WTC11 (cell line): Measurements from ENCODE around the gene BEND6.

Experiments
- AFF4 ChIP-seq: sonication (generic); formaldehyde crosslinking; IDR thresholded peaks from 2 replicates; pipeline ENCODE4 v1.8.1; 2023; ENCODE audit warnings: mild to moderate bottlenecking, missing genetic modification reagents, borderline replicate concordance
- ATF6 ChIP-seq: sonication (generic); formaldehyde crosslinking; IDR thresholded peaks from 2 replicates; pipeline ENCODE4 v1.8.1; 2023; ENCODE audit warnings: mild to moderate bottlenecking, missing genetic modification reagents
- EMX1 ChIP-seq: fragments of 250-450 bp; sonication (Bioruptor Pico); IDR thresholded peaks from 2 replicates; pipeline ENCODE4 v1.8.0; 2021; ENCODE audit warnings: mild to moderate bottlenecking
- JAZF1 ChIP-seq: fragments of 250-450 bp; sonication (Bioruptor Pico); IDR thresholded peaks from 2 replicates; pipeline ENCODE4 v1.9.0; 2021; ENCODE audit warnings: moderate library complexity, mild to moderate bottlenecking, inconsistent platforms
- TEAD4 ChIP-seq: sonication (generic); formaldehyde crosslinking; IDR thresholded peaks from 2 replicates; pipeline ENCODE4 v1.8.0; 2022; ENCODE audit warnings: mild to moderate bottlenecking, missing genetic modification reagents
- TF ChIP-seq, protein P1 (sequence below): fragments of 200-600 bp; IDR thresholded peaks from 2 replicates; pipeline ENCODE4 v1.8.0; 2022; ENCODE audit warnings: antibody characterized with exemption
- TF ChIP-seq, protein P2 (sequence below): sonication (generic); formaldehyde crosslinking; IDR thresholded peaks from 2 replicates; pipeline ENCODE4 v1.8.0; 2022; ENCODE audit warnings: mild to moderate bottlenecking, missing genetic modification reagents

DNA sequence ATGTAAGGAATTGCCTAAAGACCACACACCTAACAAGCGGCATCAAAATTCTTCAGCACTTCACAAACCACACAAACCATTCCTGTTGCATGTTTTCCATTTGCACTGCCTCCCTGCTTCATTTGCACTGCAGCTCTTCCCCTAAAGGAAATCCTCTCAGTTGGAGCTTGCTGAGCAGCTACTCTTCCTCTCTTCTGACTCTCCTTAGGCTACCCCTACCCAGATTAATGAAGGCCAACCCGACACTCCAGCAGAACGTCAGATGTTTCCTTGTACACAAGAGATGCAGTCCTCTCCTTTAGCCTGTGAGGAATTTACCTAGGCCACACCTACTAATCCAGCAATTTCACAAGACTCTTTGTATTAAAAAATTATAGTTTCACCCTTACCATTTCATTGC lies 8.1 kb downstream of the BEND6 start:
- TF ChIP-seq AFF4 (CRISPR knock-in tag): no peak
- TF ChIP-seq, protein P1, sequence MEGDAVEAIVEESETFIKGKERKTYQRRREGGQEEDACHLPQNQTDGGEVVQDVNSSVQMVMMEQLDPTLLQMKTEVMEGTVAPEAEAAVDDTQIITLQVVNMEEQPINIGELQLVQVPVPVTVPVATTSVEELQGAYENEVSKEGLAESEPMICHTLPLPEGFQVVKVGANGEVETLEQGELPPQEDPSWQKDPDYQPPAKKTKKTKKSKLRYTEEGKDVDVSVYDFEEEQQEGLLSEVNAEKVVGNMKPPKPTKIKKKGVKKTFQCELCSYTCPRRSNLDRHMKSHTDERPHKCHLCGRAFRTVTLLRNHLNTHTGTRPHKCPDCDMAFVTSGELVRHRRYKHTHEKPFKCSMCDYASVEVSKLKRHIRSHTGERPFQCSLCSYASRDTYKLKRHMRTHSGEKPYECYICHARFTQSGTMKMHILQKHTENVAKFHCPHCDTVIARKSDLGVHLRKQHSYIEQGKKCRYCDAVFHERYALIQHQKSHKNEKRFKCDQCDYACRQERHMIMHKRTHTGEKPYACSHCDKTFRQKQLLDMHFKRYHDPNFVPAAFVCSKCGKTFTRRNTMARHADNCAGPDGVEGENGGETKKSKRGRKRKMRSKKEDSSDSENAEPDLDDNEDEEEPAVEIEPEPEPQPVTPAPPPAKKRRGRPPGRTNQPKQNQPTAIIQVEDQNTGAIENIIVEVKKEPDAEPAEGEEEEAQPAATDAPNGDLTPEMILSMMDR: no peak
- TF ChIP-seq TEAD4 (CRISPR knock-in tag): no peak
- TF ChIP-seq JAZF1 (CRISPR knock-in tag): no peak
- no peak for TF ChIP-seq ATF6 (CRISPR knock-in tag)
- no peak for TF ChIP-seq EMX1 (CRISPR knock-in tag)
- TF ChIP-seq, protein P2, sequence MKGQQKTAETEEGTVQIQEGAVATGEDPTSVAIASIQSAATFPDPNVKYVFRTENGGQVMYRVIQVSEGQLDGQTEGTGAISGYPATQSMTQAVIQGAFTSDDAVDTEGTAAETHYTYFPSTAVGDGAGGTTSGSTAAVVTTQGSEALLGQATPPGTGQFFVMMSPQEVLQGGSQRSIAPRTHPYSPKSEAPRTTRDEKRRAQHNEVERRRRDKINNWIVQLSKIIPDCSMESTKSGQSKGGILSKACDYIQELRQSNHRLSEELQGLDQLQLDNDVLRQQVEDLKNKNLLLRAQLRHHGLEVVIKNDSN (CRISPR knock-in tag): no peak
